GM10248 (cell line): ENCODE data around the gene TRAF2.
A peak's percentile ranks its signal among the peaks of the same experiment; 100 is the strongest.

Source experiments
- CTCF ChIA-PET: fragments of 300-600 bp; sonication (Branson Sonifier 250); formaldehyde crosslinking; extraction: SDS; loops from one replicate; lab custom pipeline; 2021; ENCODE audit warnings: antibody characterized with exemption; lab: Yijun Ruan, JAX
- POLR2A ChIA-PET: fragments of 350-650 bp; sonication (Branson Sonifier 250); formaldehyde crosslinking; extraction: SDS; loops from one replicate; lab custom pipeline; 2020; ENCODE audit warnings: antibody characterized with exemption; lab: Yijun Ruan, JAX
- DNase-seq: peaks from one replicate; pipeline ENCODE4 v3.0.0; 2012; ENCODE audit errors: extremely low spot score
- TF ChIP-seq, protein P1 (sequence below): IDR thresholded peaks from 2 replicates; pipeline ENCODE4 v1.5.1; 2012; ENCODE audit warnings: mild to moderate bottlenecking, low read depth; ENCODE audit errors: extremely low read depth, missing control alignments, control extremely low read depth

TRAF2 gene

GRCh38 chr9:136849038-136849959, 37.0 kb upstream of the TRAF2 start, which contains the start of gene PHPT1:
TSS of gene PHPT1 (plus strand) at chr9:136849409. CDS start at chr9:136849431, 22 bp downstream.
- TF ChIP-seq, protein P1, sequence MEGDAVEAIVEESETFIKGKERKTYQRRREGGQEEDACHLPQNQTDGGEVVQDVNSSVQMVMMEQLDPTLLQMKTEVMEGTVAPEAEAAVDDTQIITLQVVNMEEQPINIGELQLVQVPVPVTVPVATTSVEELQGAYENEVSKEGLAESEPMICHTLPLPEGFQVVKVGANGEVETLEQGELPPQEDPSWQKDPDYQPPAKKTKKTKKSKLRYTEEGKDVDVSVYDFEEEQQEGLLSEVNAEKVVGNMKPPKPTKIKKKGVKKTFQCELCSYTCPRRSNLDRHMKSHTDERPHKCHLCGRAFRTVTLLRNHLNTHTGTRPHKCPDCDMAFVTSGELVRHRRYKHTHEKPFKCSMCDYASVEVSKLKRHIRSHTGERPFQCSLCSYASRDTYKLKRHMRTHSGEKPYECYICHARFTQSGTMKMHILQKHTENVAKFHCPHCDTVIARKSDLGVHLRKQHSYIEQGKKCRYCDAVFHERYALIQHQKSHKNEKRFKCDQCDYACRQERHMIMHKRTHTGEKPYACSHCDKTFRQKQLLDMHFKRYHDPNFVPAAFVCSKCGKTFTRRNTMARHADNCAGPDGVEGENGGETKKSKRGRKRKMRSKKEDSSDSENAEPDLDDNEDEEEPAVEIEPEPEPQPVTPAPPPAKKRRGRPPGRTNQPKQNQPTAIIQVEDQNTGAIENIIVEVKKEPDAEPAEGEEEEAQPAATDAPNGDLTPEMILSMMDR, result no peak
- ChIA-PET POLR2A (no interaction called here), CTCF (no interaction called here)
- DNase-seq, result peak; percentile 99

DNA sequence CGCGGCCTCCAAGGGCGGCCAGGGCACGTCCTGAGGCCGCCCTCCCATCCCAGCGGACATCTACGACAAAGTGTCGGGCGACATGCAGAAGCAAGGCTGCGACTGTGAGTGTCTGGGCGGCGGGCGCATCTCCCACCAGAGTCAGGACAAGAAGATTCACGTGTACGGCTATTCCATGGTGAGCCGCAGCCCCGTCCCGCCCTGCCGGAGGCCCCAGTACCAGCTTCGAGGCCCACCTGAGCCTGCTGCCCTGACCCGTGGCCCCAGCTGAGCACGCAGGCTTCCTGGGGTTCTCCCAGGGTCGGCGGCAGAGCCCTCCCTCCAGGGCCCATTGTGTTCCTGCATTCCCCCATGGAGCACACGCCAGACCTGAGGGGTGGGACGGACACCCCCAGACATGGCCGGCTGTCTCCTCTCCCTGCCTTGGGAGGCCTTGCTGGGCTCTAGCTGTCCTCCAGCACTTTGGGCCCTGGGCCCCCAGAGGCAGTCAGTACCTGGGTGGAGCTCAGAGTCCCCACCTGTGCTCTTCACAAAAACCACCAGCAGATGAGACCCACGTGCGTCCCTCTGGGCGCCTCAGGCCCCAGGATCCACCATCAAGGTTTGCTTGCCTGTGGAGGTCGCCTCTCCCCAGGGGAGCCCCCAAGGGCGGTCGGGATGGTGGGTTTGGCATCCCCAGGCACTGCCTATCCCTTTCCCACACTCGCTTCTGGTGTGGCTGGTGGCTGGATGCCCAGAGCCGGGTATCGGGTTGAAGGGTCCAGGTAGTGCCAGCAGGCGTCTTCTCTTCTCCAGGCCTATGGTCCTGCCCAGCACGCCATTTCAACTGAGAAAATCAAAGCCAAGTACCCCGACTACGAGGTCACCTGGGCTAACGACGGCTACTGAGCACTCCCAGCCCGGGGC, 36.1 kb upstream of the TRAF2 start:
- TF ChIP-seq, protein P1, result no peak
- DNase-seq, result no peak
- CTCF ChIA-PET, result no interaction called here
- POLR2A ChIA-PET, result no interaction called here

DNA sequence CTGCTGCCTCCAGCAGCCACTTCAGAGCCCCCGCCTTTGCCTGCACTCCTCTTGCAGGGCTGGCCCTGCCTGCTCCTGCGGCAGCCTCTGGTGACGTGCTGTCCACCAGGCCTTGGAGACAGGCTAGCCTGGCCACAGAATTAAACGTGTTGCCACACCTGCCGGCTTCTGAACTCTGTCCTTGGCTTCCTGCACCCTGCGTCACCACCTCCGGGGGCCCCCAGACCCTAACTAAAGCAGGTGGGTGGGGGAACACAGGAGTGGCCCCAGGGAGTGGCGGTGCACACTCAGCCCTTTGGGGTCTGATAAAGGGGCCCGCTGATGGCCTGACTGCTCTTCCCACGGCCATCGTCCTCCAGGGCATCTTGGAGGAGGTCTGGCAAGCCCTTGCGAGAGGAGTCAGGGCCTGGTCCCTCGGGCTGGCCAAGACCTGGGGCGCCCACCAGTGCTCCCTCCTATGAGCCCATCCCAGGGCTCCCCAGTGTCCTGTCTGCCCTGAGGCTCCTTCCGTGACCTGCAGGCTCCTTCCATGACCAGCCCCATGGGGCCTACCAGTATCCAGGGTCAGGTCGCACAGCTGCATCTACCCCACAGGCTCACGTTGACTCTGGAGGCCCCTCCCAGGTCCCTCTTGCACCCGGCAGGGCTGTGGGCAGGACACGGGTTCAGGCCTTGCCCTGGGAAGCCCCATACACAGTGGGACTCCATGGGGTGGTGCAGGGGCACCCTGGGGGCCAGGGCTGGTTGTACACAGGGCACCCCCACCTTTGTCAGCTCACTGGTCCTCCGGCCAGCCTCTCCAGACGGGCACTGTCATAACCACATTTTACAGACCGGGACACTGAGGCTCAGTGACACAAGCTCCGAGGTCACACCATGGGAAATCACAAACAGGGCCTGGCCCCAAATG, 35.2 kb upstream of the TRAF2 start:
- TF ChIP-seq, protein P1, result no peak
- ChIA-PET POLR2A (interaction anchor here (1.2 kb wide), 1 partner anchor 9 kb away, joined by 4 read pairs; the partner anchor contains the start of gene AJM1), CTCF (no interaction called here)
- no peak for DNase-seq

DNA sequence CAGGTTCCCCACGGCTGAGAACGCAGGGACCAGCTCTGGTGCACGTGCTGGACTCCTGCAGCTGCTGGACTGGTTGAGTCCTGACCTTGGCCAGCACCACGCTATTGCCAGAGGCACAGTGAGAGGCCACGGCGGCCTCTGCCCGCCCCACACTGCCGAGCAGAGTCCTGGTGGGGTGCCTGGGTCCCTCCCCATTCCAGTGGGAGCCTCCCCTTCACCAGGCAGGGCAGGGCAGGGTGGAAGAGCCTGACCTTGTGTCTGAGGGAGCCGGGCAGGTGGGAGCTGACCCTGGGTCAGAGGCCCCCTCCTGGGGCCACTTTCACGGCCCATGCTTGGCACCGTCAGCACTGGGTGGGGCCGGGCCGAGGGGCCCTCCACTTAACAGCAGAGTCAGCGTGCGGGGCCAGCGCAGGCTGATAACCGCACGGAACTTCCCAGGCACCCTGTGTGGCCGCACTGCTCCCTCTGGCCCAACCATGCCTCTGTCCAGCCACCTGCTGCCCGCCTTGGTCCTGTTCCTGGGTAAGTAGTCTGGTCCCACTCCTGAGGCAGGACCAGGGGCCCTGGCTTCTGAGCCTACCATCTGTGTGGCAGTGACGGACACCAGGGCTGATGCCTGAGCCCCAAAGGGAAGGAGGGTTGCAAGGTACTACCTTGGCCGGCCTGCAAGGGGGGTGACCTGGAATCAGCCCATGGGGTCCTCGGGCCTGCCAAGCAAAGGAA, 34.2 kb upstream of the TRAF2 start, which contains the start of gene MAMDC4:
Gene MAMDC4, plus strand, starts transcription at position 406 of the 723 bp plus-strand sequence. Its CDS starts 71 bp downstream, at position 477.
- POLR2A ChIA-PET, result interaction anchor here (1.2 kb wide), 1 partner anchor 10 kb away, joined by 4 read pairs; the partner anchor contains the start of gene AJM1
- CTCF ChIA-PET, result no interaction called here
- TF ChIP-seq, protein P1, result no peak
- no peak for DNase-seq

DNA sequence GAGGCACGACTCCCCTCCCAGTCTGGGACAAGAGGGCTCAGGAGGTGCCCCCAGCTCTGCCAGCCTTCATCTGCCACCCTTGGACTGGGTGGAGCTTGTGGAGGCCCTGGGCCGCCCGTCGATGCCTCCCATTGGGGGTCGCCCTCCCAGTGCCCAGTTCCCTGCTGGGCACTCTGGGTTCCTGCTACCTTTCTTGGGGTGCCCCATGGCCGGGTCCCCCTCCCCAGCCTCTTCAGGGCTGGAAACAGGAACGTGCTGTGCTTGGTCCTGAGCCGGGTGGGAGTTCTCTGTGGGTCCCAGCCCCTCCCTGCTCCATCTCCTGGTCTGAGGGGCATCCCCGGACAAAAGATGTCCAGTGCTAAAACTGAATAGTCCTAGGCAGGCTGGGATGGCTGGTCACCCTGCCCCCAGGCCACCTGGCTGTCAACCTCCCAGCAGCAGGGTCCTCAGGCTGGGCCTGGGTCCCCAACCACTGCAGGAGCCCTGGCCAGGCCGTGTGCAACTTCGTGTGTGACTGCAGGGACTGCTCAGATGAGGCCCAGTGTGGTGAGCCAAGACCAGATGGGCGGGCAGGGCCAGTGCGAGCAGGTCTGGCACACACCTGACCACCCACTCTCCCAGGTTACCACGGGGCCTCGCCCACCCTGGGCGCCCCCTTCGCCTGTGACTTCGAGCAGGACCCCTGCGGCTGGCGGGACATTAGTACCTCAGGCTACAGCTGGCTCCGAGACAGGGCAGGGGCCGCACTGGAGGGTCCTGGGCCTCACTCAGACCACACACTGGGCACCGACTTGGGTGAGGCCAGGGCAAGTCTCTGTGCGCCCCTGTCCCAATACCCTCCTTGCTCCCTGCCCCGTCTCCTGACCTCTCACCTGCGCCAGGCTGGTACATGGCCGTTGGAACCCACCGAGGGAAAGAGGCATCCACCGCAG, 33.4 kb upstream of the TRAF2 start:
- DNase-seq, result no peak
- CTCF ChIA-PET, result interaction anchor here (2.1 kb wide), 1 partner anchor 9 kb away, joined by 5 read pairs; no protein-coding TSS in a partner anchor
- POLR2A ChIA-PET, result interaction anchor here (1.2 kb wide), 1 partner anchor 10 kb away, joined by 4 read pairs; the partner anchor contains the start of gene AJM1
- TF ChIP-seq, protein P1, result no peak
